GM08714 (cell line): ENCODE measurements around the gene RBM12.

Experiments used
- H3K4me3 ChIP-seq: fragments of 200-500 bp; sonication (Bioruptor generic); 2 replicates; pipeline ENCODE4 v1.5.1; 2014; ENCODE audit warnings: mild to moderate bottlenecking, low read length, inconsistent platforms
- ZNF274 ChIP-seq: IDR thresholded peaks from 2 replicates; pipeline ENCODE4 v1.6.1; 2012; ENCODE audit warnings: mild to moderate bottlenecking, low read depth, low read length

The RBM12 gene

GRCh38 chr20:35680452-35681183 lies 15.9 kb upstream of the RBM12 start:
- H3K4me3 ChIP-seq, result no peak overlapping the region
- TF ChIP-seq ZNF274, result no peak

DNA sequence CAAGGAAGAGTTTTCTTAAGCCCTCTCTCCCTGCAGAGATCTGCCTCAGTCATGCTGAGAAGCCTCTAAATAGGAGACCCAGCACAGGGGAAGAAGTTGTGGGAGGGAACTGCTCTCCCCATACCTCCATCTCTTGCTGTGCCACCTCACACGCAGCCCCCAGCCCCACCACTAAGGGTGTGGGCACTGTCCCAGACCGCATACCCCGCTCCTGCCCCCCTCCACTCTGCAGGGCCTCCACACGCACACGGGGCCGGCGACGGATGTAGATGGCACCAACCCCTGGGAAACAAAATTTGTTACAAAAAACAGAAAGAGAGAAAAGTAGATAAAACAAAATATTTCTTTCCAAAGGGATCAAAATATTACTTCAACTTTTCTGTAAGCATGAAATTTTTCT lies 10.2 kb upstream of the RBM12 start:
- TF ChIP-seq ZNF274, result no peak
- no peak overlapping the region for H3K4me3 ChIP-seq

DNA sequence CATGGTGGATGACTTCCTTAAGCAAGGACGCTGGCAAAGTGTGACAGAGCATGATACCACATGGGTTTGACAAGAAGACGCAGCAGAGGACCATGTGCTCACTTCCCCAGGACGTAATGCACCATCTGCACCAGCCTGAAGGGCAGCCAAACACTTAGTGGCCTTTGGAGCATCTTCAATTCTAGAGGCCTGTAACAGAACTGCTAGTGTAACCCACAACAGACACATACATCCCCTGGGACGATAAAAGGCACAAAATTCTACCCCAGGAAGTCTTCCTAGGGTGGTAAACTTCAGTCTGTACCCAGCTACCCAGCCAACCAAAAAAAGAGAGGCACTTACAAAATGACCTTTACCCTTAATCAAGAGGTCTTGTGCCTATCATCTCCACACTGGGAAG lies 9.2 kb upstream of the RBM12 start:
- H3K4me3 ChIP-seq, result no peak overlapping the region
- no peak for TF ChIP-seq ZNF274

DNA sequence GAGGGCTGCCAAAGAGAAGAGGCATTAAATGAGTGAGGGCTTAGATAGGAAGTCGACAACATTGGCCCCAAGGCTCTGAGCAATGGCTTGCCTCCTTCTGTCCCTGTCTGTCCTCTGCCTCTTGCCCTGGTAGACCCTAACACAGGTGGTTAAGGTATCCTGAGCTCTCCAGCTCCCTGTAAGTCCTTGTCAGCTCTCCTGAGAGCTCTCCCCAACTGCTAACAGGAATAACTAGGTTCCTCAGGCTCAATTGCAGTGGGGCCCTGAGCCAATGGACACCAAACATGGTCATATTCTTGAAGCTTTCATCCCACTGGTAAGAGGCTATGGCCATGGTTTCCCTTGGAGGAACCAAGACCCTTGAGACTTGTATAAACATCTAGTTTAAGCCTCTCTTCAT lies 5.0 kb upstream of the RBM12 start:
- H3K4me3 ChIP-seq, result no peak overlapping the region
- TF ChIP-seq ZNF274, result no peak

GRCh38 chr20:35669221-35669620 lies 4.5 kb upstream of the RBM12 start:
- no peak overlapping the region for H3K4me3 ChIP-seq
- no peak for TF ChIP-seq ZNF274

DNA sequence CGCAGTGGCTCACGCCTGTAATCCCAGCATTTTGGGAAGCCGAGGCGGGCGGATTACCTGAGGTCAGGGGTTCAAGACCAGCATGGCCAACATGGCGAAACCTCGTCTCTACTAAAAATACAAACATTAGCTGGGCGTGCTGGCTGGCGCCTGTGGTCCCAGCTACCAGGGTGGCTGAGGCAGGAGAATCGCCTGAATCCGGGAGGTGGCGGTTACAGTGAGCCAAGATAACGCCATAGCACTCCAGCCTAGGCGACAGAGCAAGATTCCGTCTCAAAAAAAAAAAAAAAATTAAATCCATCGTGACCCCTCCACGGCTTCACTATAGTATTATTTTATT lies 1.2 kb upstream of the RBM12 start:
- no peak overlapping the region for H3K4me3 ChIP-seq
- TF ChIP-seq ZNF274, result no peak

DNA sequence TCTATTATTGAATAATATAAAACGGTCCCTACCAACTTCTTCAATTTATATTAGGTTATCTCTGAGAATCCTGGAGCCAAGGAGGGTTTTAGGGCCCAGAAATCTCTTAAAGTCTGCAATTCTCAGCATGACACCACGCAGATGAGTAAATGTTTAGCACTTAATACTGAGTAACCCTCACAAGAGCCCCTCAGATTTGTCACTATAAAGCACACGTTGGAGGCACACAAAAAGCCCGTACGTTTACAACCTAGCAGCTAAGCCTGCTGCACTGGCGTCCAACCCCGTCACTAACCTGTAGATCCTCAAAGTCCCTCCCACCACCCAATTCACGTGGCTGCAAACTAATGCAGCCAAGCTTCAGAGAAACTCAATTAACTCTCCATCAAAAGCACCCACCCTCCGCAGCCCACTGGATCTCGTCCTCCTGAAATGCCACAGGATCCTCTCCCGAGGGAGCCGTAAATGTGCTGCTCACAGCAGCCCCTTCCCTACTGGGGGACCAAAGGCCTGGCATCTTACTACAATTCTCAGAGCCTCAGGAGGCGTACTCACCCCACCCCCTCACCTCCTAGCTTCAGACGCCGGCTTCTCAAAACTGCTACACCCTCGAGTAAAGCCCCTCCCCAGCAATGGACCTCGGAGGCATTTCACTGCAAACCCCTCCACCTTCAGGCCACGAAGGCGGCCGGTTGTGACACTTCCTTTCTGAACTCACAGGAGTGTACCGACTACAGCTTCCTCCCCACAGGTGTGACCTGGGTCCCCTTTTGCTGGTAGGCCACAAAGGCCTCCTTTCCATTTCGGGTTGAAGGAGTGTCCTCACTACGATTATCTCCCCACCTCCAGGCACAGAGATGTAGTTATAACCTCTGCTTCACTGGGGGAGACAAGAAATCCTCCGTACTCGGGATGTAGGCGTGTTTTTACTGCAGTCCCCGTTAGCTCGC lies 909 bp downstream of the RBM12 start:
- no peak for TF ChIP-seq ZNF274
- H3K4me3 ChIP-seq, result peak overlapping the region; percentile 80

GRCh38 chr20:35662551-35662950 lies 2.1 kb downstream of the RBM12 start:
- H3K4me3 ChIP-seq, result peak overlapping the region; percentile 80; the same call in 1 of the 2 replicates
- TF ChIP-seq ZNF274, result no peak

GRCh38 chr20:35661908-35662307 lies 2.8 kb downstream of the RBM12 start:
- H3K4me3 ChIP-seq, result peak overlapping the region; percentile 29; the same call in 1 of the 2 replicates
- no peak for TF ChIP-seq ZNF274

DNA sequence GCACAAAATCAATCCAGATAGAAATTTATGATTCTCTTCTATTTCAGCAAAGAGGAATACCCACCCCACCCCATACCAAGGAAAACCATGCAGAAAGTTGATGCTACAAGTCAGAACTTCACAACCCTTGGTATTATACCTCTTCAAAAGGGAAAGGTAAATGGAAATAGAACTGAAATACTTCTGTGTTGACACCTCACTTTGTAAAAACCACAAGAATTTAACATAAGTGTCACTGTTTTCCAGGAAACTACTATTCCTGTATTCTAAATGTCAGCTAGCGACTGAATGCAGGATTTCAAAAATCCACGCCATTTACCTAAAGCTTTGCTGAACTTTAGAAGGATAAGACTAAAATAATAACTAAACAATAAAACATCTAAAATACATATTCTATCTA lies 3.6 kb downstream of the RBM12 start:
- peak overlapping the region; percentile 8; the same call in 1 of the 2 replicates for H3K4me3 ChIP-seq
- TF ChIP-seq ZNF274, result no peak

GRCh38 chr20:35660122-35660937 lies 4.4 kb downstream of the RBM12 start:
- no peak for TF ChIP-seq ZNF274

DNA sequence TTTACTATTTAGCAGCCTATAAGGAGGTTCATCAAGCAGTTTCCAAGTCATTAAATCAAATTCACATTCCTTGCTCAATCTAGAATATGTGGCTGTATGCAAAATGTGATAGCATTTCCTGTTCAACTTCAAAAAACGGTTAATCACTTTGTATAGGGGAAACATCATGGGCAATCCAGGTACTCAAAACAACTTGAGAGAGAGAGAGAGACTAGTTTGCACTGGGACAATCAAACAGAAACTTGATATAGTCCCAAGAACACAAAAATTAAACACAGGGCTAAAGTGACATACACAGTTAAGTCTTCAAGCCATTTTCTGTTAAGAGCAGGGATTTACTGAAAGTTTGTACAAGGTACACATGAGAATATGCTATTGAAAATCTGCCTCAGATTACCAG lies 7.4 kb downstream of the RBM12 start:
- TF ChIP-seq ZNF274, result no peak
- no peak overlapping the region for H3K4me3 ChIP-seq

More at GRCh38 chr20:35660122-35660937, 4.4 kb downstream of the RBM12 start:
- no peak overlapping the region for H3K4me3 ChIP-seq

DNA sequence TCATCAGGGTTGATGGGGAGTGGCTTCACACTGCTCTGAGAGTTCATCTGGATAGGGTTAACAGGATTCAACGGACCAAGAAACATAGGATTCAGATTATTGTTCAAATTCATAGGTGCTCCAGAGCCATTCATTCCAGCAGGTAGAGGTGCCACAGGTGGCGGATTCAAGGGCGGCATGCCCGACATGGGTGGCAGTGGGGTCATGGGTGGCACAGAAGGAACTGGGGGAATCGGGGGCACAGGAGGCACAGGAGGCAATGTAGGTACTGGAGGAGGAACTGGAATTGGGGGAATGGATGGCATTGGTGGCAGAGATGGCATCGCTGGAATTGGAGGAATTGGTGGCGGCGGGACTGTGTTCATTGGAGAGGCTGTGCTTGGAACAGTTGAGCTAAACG lies 10.3 kb downstream of the RBM12 start:
- no peak overlapping the region for H3K4me3 ChIP-seq
- TF ChIP-seq ZNF274, result no peak

DNA sequence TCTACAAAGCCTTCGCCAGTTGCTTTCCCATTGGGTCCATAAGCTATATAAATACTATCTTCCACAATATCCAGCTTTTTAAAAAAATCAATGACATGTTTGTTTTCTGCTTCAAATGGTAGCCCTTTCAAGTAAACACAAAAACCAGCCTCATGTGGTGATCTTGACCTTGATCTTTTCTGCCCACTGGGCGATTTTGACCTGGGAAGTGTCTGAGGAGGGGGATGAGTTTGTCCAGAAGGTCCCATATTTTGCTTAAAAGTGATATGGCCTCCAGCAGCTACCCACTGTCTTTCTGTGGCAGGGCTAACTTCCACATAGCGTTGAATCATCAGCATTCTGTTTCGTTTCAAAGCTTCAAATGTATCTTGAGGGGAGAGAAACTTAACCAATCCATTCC lies 10.8 kb downstream of the RBM12 start:
- H3K4me3 ChIP-seq, result no peak overlapping the region
- TF ChIP-seq ZNF274, result no peak
